ENCODE data around the gene TERT.
A peak's percentile ranks its signal among the peaks of the same experiment; 100 is the strongest.

TERT gene

DNA sequence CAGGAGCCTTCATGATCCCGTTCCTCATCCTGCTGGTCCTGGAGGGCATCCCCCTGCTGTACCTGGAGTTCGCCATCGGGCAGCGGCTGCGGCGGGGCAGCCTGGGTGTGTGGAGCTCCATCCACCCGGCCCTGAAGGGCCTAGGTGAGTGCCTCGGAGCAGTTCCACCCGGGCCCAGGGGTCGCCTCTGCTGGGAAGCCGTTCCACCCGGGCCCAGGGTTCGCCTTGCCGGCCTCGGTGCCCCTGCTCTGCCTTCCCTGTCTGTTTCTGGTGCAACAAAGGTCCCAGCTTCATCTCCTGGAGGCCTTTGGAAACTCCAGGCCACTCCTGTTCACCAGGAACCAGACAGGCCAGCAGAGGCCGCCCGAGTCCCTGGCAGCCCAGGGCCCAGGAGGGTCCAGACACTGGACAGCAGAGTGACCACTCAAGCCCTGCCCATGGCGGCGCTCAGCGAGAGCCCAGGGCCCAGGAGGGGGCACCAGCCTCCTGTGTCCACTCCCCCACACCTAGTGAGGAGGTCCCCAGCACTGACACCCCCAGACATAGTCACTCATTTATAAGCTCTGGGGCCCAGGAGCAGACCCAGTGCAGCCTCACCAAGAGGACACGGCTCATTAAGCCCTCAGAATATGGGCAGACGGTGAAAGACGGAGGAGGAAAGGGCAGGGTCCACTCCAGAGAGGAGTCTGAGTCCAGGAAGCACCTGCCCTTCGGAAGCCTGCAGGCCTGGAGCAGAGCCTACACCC is 86.0 kb downstream of the TERT start:
- ChIA-PET POLR2A (no interaction called here), CTCF (no interaction called here)
- H3K27me3 ChIP-seq (replicated peaks in 2 of 5; ENCODE audit: control insufficient read depth in 4 of 5, insufficient read depth in 5 of 5, low read length in 4 of 5), result peaks cover 0 to 25% (median 3%) of the 10 kb centered on the region in 5 experiments
- peaks cover 0 to 6% (median 0%) of the 10 kb centered on the region in 5 experiments for H3K9me3 ChIP-seq (ENCODE audit: control extremely low read depth in 1 of 5, control insufficient read depth in 4 of 5, insufficient read depth in 2 of 5, low read depth in 1 of 5, low read length in 4 of 5)
- H3K4me3 ChIP-seq (ENCODE audit: control insufficient read depth in 1 of 7, extremely low read depth in 1 of 7, insufficient read depth in 4 of 7, low read depth in 2 of 7, low read length in 6 of 7), result no peak overlapping the region
- WGBS (ENCODE audit: insufficient coverage), result 92% methylated on average over 24 of the region's 24 CpGs
- DNase-seq, result no peak
- H3K27ac ChIP-seq (ENCODE audit: insufficient read depth in 1 of 2, low read depth in 1 of 2, low read length in 2 of 2, poor library complexity in 1 of 2, severe bottlenecking in 2 of 2), result no peak overlapping the region
- no peaks in the 10 kb centered on the region for H3K36me3 ChIP-seq (ENCODE audit: control insufficient read depth in 4 of 4, insufficient read depth in 4 of 4, low read length in 3 of 4)
- H3K4me1 ChIP-seq (ENCODE audit: control extremely low read depth in 1 of 4, control insufficient read depth in 4 of 4, insufficient read depth in 4 of 4, low read length in 3 of 4), result peaks cover 0 to 2% (median 0%) of the 10 kb centered on the region in 4 experiments

DNA sequence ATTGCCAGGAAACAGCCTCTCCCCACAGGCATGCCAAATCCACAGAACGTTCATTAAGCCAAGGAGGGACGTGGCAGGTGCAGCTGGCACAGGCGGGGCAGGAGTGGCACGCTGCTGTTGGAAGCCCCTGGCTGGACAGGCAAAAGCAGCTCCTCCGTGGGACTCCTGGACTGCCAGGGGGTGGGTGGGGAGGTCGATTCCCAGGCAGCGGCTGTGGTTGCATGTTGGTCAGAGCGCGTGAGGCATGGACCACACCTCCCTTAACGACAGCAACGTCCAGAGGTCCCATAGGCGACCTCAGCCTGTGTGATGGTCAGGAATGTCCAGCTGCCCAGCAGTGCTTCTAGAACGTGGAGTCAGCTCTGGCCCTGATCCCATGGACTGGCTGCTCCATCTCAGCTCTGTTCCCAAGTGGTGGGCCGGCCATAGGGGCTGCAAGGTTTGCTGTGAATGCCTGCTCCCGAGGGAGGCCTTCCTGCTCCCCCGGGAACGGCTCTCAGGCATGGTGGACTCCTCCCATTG is 86.6 kb downstream of the TERT start:
- no peak overlapping the region for H3K4me3 ChIP-seq (ENCODE audit: control insufficient read depth in 1 of 7, extremely low read depth in 1 of 7, insufficient read depth in 4 of 7, low read depth in 2 of 7, low read length in 6 of 7)
- no peak overlapping the region for H3K27ac ChIP-seq (ENCODE audit: insufficient read depth in 1 of 2, low read depth in 1 of 2, low read length in 2 of 2, poor library complexity in 1 of 2, severe bottlenecking in 2 of 2)
- H3K9me3 ChIP-seq (ENCODE audit: control extremely low read depth in 1 of 5, control insufficient read depth in 4 of 5, insufficient read depth in 2 of 5, low read depth in 1 of 5, low read length in 4 of 5), result peaks cover 0 to 6% (median 0%) of the 10 kb centered on the region in 5 experiments
- ChIA-PET CTCF (no interaction called here), POLR2A (no interaction called here)
- 87% methylated on average over 15 of the region's 17 CpGs for WGBS (ENCODE audit: insufficient coverage)
- peaks cover 0 to 2% (median 0%) of the 10 kb centered on the region in 4 experiments for H3K4me1 ChIP-seq (ENCODE audit: control extremely low read depth in 1 of 4, control insufficient read depth in 4 of 4, insufficient read depth in 4 of 4, low read length in 3 of 4)
- H3K27me3 ChIP-seq (replicated peaks in 2 of 5; ENCODE audit: control insufficient read depth in 4 of 5, insufficient read depth in 5 of 5, low read length in 4 of 5), result peaks cover 0 to 25% (median 3%) of the 10 kb centered on the region in 5 experiments
- H3K36me3 ChIP-seq (ENCODE audit: control insufficient read depth in 4 of 4, insufficient read depth in 4 of 4, low read length in 3 of 4), result no peaks in the 10 kb centered on the region
- DNase-seq, result no peak

DNA sequence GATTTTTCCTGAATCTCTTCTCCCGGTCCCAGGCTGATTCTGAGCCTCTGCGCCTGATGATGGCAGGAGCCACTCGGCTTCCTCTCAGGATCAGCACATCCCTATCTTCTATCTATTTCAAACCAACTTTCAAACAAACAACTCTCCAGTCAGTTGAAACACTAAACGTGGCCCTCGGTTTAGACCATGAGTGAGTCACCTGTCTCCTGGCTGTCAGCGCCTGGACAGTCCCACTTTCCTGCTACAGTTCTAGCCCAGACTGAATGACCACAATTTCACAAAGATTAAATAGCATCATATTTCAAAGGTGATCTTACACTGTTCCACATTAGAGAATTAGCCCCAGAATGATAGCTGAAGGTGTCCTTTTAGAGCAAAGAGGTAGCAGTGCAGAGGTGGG is 87.3 kb downstream of the TERT start:
- CTCF ChIA-PET, result no interaction called here
- no peak overlapping the region for H3K27ac ChIP-seq (ENCODE audit: insufficient read depth in 1 of 2, low read depth in 1 of 2, low read length in 2 of 2, poor library complexity in 1 of 2, severe bottlenecking in 2 of 2)
- POLR2A ChIA-PET, result no interaction called here
- DNase-seq, result no peak
- peaks cover 0 to 25% (median 3%) of the 10 kb centered on the region in 5 experiments for H3K27me3 ChIP-seq (replicated peaks in 2 of 5; ENCODE audit: control insufficient read depth in 4 of 5, insufficient read depth in 5 of 5, low read length in 4 of 5)
- peaks cover 0 to 6% (median 0%) of the 10 kb centered on the region in 5 experiments for H3K9me3 ChIP-seq (ENCODE audit: control extremely low read depth in 1 of 5, control insufficient read depth in 4 of 5, insufficient read depth in 2 of 5, low read depth in 1 of 5, low read length in 4 of 5)
- no peak overlapping the region for H3K4me3 ChIP-seq (ENCODE audit: control insufficient read depth in 1 of 7, extremely low read depth in 1 of 7, insufficient read depth in 4 of 7, low read depth in 2 of 7, low read length in 6 of 7)
- WGBS (ENCODE audit: insufficient coverage), result 86% methylated on average over 4 of the region's 6 CpGs
- H3K4me1 ChIP-seq (ENCODE audit: control extremely low read depth in 1 of 4, control insufficient read depth in 4 of 4, insufficient read depth in 4 of 4, low read length in 3 of 4), result peaks cover 0 to 2% (median 0%) of the 10 kb centered on the region in 4 experiments
- no peaks in the 10 kb centered on the region for H3K36me3 ChIP-seq (ENCODE audit: control insufficient read depth in 4 of 4, insufficient read depth in 4 of 4, low read length in 3 of 4)

DNA sequence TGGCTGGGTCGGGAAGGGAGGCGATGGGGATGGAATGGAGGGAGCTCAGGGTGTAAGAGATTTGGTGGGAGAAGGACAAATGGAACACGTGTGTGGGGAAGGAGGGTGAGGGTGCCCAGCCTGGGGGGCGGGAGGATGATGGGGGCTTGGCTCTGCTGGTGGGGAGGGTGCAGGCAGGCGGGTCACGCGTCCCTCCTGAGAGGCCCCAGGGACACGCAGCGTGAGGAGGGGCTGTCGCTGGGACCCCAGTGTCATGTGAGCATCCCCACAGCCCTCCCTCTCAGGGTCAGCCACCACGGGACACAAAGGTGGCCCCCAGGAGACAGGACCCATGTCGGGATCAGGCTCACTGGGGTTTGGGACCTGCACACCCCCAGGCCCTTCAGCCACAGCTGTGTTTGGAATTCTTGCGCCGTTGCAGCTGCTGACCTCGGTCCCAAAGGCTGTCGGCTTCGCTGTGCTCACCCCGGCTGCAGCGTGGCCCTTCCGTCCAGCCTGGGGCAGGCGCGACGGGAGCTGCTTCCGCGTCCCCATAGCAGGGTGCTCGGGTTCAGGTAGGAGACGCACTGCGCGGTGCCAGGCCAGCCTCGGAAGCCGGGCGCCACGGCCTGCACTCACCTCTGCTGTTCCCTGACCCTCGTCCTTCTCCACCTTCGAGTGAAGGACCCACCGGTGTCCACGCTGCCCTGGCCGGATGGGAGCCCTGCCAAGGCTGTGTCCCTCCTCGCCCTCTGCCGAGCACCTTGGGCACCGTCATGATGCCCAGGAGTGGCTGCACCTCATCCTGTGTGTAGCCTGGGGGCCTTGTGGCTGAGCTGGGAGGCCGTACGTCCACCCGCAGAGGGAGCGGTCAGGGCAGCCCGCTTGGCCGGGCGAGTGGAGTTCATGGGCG is 88.1 kb downstream of the TERT start:
- Histone ChIP-seq H3K4me3 (ENCODE audit: control insufficient read depth in 1 of 7, extremely low read depth in 1 of 7, insufficient read depth in 4 of 7, low read depth in 2 of 7, low read length in 6 of 7) (no peak overlapping the region), H3K36me3 (ENCODE audit: control insufficient read depth in 4 of 4, insufficient read depth in 4 of 4, low read length in 3 of 4) (no peaks in the 10 kb centered on the region), H3K4me1 (ENCODE audit: control extremely low read depth in 1 of 4, control insufficient read depth in 4 of 4, insufficient read depth in 4 of 4, low read length in 3 of 4) (peaks cover 0 to 2% (median 0%) of the 10 kb centered on the region in 4 experiments), H3K27me3 (replicated peaks in 2 of 5; ENCODE audit: control insufficient read depth in 4 of 5, insufficient read depth in 5 of 5, low read length in 4 of 5) (peaks cover 0 to 25% (median 3%) of the 10 kb centered on the region in 5 experiments), H3K9me3 (ENCODE audit: control extremely low read depth in 1 of 5, control insufficient read depth in 4 of 5, insufficient read depth in 2 of 5, low read depth in 1 of 5, low read length in 4 of 5) (peaks cover 0 to 5% (median 0%) of the 10 kb centered on the region in 5 experiments), H3K27ac (ENCODE audit: insufficient read depth in 1 of 2, low read depth in 1 of 2, low read length in 2 of 2, poor library complexity in 1 of 2, severe bottlenecking in 2 of 2) (no peak overlapping the region)
- no peak for DNase-seq
- CTCF ChIA-PET, result interaction anchor here (0.6 kb wide), 1 partner anchor 32 kb away, joined by 3 read pairs; no protein-coding TSS in a partner anchor
- WGBS (ENCODE audit: insufficient coverage), result 87% methylated on average over 48 of the region's 49 CpGs
- POLR2A ChIA-PET, result no interaction called here

DNA sequence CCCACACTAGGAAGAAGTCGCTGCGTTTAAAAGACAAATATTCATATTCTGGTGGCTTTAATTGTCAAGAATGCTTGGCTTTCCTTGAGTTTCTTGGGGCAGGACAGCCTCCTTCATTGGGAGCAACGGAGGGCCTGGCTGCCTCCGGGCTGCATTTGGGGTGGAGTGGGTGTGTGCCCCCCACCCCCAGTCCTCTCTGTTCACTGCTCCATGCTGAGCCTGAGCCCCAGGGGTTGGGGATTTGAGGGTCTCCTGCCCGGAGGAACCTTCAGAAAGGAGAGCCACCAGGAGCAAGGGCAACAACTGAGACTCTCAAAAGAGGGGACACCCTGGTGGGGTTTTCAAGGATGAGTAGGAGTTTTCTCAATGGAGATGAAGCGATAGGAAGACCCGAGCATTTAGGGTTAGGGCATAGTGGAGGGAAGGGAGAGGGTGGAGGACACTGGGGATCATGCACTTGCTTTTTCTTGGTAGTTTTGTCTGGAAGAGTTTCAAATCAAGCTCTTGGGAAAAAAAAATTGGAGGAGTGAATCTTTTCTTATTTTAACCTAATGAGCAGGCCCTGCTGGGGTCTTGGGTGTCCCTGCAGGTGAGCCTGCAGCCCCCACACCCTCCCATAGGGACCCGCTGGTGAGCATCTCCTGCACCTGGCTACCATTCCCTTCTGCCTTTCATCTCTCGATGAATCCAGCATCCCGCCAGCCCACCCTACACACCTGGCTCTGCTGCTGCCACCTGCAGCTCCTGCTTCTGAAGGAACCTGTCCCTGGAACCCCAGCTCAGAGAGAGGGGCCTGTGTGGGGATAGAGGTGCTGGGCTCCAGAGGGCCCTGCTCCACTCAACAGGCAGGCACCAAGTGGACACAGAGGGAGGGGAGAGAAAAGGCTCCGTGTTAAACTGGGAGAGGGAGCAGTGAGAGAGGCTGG is 89.3 kb downstream of the TERT start:
- Histone ChIP-seq H3K4me3 (ENCODE audit: control insufficient read depth in 1 of 7, extremely low read depth in 1 of 7, insufficient read depth in 4 of 7, low read depth in 2 of 7, low read length in 6 of 7) (no peak overlapping the region), H3K27me3 (replicated peaks in 2 of 5; ENCODE audit: control insufficient read depth in 4 of 5, insufficient read depth in 5 of 5, low read length in 4 of 5) (peaks cover 0 to 14% (median 3%) of the 10 kb centered on the region in 5 experiments), H3K36me3 (ENCODE audit: control insufficient read depth in 4 of 4, insufficient read depth in 4 of 4, low read length in 3 of 4) (no peaks in the 10 kb centered on the region), H3K9me3 (ENCODE audit: control extremely low read depth in 1 of 5, control insufficient read depth in 4 of 5, insufficient read depth in 2 of 5, low read depth in 1 of 5, low read length in 4 of 5) (no peaks in the 10 kb centered on the region), H3K4me1 (ENCODE audit: control extremely low read depth in 1 of 4, control insufficient read depth in 4 of 4, insufficient read depth in 4 of 4, low read length in 3 of 4) (peaks cover 0 to 2% (median 0%) of the 10 kb centered on the region in 4 experiments), H3K27ac (ENCODE audit: insufficient read depth in 1 of 2, low read depth in 1 of 2, low read length in 2 of 2, poor library complexity in 1 of 2, severe bottlenecking in 2 of 2) (no peak overlapping the region)
- POLR2A ChIA-PET, result no interaction called here
- DNase-seq, result no peak
- CTCF ChIA-PET, result interaction anchor here (1.1 kb wide), 1 partner anchor 22 kb away, joined by 3 read pairs; no protein-coding TSS in a partner anchor
- WGBS (ENCODE audit: insufficient coverage), result 100% methylated on average over 3 of the region's 11 CpGs

DNA sequence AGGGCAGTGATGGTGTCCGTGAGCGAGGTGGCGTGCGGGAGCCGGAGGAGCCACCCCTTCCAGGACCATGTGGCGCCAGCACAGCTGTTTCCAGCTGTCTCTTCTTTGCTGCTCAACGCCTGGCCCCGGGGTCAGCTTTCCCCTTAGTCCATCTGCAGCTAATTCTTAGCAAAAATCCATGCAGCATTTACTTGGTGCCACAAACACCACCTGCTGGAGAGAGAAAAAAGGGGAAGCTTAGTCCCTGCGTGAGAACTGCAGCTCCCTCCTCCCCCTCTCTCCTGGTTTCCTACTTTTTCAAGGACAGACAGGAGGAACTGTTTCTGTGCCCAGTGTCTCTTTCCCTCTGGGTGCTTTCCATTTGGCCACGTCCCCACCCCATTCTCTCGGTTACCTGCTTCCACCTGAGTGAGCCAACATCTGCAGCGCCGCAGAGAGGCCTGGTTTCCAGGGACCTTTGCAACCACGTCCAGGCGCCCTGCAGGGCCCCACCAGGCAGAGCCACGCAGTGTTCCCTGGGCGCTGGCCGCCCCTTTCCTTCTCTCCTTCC is 90.1 kb downstream of the TERT start:
- peak; percentile 10 to 56 (median 31) for DNase-seq
- Histone ChIP-seq H3K9me3 (ENCODE audit: control extremely low read depth in 1 of 5, control insufficient read depth in 4 of 5, insufficient read depth in 2 of 5, low read depth in 1 of 5, low read length in 4 of 5) (no peaks in the 10 kb centered on the region), H3K4me1 (ENCODE audit: control extremely low read depth in 1 of 4, control insufficient read depth in 4 of 4, insufficient read depth in 4 of 4, low read length in 3 of 4) (peaks cover 0 to 2% (median 0%) of the 10 kb centered on the region in 4 experiments), H3K36me3 (ENCODE audit: control insufficient read depth in 4 of 4, insufficient read depth in 4 of 4, low read length in 3 of 4) (no peaks in the 10 kb centered on the region), H3K27ac (ENCODE audit: insufficient read depth in 1 of 2, low read depth in 1 of 2, low read length in 2 of 2, poor library complexity in 1 of 2, severe bottlenecking in 2 of 2) (no peak overlapping the region), H3K27me3 (replicated peaks in 2 of 5; ENCODE audit: control insufficient read depth in 4 of 5, insufficient read depth in 5 of 5, low read length in 4 of 5) (peaks cover 0 to 15% (median 3%) of the 10 kb centered on the region in 5 experiments), H3K4me3 (ENCODE audit: control insufficient read depth in 1 of 7, extremely low read depth in 1 of 7, insufficient read depth in 4 of 7, low read depth in 2 of 7, low read length in 6 of 7) (no peak overlapping the region)
- ChIA-PET CTCF (interaction anchor here (1.1 kb wide), 1 partner anchor 21 kb away, joined by 3 read pairs; no protein-coding TSS in a partner anchor), POLR2A (interaction anchor here (0.7 kb wide), 1 partner anchor 136 kb away, joined by 3 read pairs; no protein-coding TSS in a partner anchor)
- WGBS (ENCODE audit: insufficient coverage), result 26% methylated on average over 8 of the region's 18 CpGs
